HepG2 (cell line): ENCODE results near the gene MYOC. TPM values are rescaled to one million over a fixed set of nuclear protein-coding genes. Genes with fewer than 3 reads are reported as not detected.

ENCODE experiments used
- ATAC-seq: fragments of 200-7000 bp; cut with Tn5 transposase; 3 replicates; pipeline ENCODE4 v1.9.1; 2020; ENCODE audit warnings: mild to moderate bottlenecking, moderate library complexity
- BruUV-seq: library from RNA; stranded (reverse); fragments of 400-500 nt; replicated peaks from 2 replicates; lab custom pipeline; 2021; lab: Mats Ljungman, UMichigan
- CTCF ChIA-PET: fragments of 300-600 bp; formaldehyde crosslinking; extraction: SDS; loops from one replicate; lab custom pipeline; 2021; ENCODE audit warnings: low total read pairs, inconsistent platforms, low intra/inter-chr PET ratio; lab: Yijun Ruan, JAX
- POLR2A ChIA-PET: fragments of 350-600 bp; sonication (Branson Sonifier 250); formaldehyde crosslinking; loops from one replicate; lab custom pipeline; 2020; ENCODE audit warnings: antibody characterized with exemption, inconsistent platforms; lab: Yijun Ruan, JAX
- DNase-seq: peaks from one replicate; pipeline ENCODE4 v3.0.0-alpha.2; 2015; ENCODE audit warnings: low spot score
- FAIRE-seq: peaks from 3 replicates; lab custom pipeline; 2011; peaks lifted over from hg19 to GRCh38; lab: Jason Lieb, UNC
- H2AFZ ChIP-seq: one replicate; pipeline ENCODE4 v1.6.1; 2011; ENCODE audit warnings: low read length, inconsistent platforms
- H3K27ac ChIP-seq: fragments of 300-600 bp; 3 replicates; pipeline ENCODE4 v1.8.0; 2011; ENCODE audit warnings: mixed run types, mild to moderate bottlenecking, mixed read lengths, low read length, inconsistent platforms; ENCODE audit not compliant: insufficient read depth; ENCODE audit errors: extremely low read length
- H3K27me3 ChIP-seq, 2 experiments: fragments of 200-600 bp in 1 of 2; 2 replicates in 1 of 2; 3 replicates in 1 of 2; pipeline versions ENCODE4 v1.6.0 to v1.8.0; 2011; ENCODE audit warnings: low read length in 2 of 2, mild to moderate bottlenecking in 2 of 2, moderate library complexity in 2 of 2, inconsistent platforms in 1 of 2; ENCODE audit not compliant: insufficient read depth in 2 of 2, control insufficient read depth in 1 of 2
- H3K36me3 ChIP-seq, 2 experiments: fragments of 200-600 bp in 1 of 2; replicated peaks in 1 of 2; 2 replicates in 1 of 2; 3 replicates in 1 of 2; pipeline versions ENCODE4 v1.5.1 to v1.8.0; 2011; ENCODE audit warnings: low read length in 2 of 2, inconsistent platforms in 1 of 2; ENCODE audit not compliant: insufficient read depth in 2 of 2, control insufficient read depth in 1 of 2
- H3K4me1 ChIP-seq: 2 replicates; pipeline ENCODE4 v1.5.1; 2012; ENCODE audit warnings: low read length, inconsistent platforms; ENCODE audit not compliant: insufficient read depth
- H3K4me2 ChIP-seq: 2 replicates; pipeline ENCODE4 v1.6.0; 2011; ENCODE audit warnings: low read depth, low read length, inconsistent platforms
- H3K4me3 ChIP-seq, 3 experiments: fragments of 200-600 bp in 1 of 3; sonication (generic), shearing (Covaris generic) in 1 of 3; replicated peaks in 1 of 3; 2 replicates each; pipeline ENCODE4 v1.5.1; 2011 to 2016; ENCODE audit warnings: low read length in 3 of 3, inconsistent platforms in 2 of 3, low read depth in 2 of 3, mild to moderate bottlenecking in 2 of 3, control low read depth in 1 of 3, mixed read lengths in 1 of 3; ENCODE audit not compliant: insufficient read depth in 1 of 3
- H3K79me2 ChIP-seq: one replicate; pipeline ENCODE4 v1.6.1; 2011; ENCODE audit warnings: low read length, inconsistent platforms; ENCODE audit not compliant: insufficient read depth
- H3K9ac ChIP-seq: 2 replicates; pipeline ENCODE4 v1.6.0; 2011; ENCODE audit warnings: mild to moderate bottlenecking, low read depth, low read length, inconsistent platforms; ENCODE audit not compliant: insufficient read depth
- H3K9me3 ChIP-seq: 2 replicates; pipeline ENCODE4 v1.5.1; 2012; ENCODE audit warnings: mild to moderate bottlenecking, low read length
- H4K20me1 ChIP-seq: 2 replicates; pipeline ENCODE4 v1.6.0; 2011; ENCODE audit warnings: inconsistent platforms, mild to moderate bottlenecking, low read length, moderate library complexity; ENCODE audit not compliant: insufficient read depth
- FOXA1 ChIP-seq, 2 experiments: fragments of 450-650 bp in 1 of 2; sonication (generic) in 1 of 2; formaldehyde crosslinking in 1 of 2; IDR thresholded peaks; 2 replicates each; pipeline versions ENCODE4 v1.4.0 to v1.6.1; 2016 to 2020; ENCODE audit warnings: missing genetic modification reagents in 1 of 2
- SKI ChIP-seq: fragments of 450-650 bp; IDR thresholded peaks from one replicate; pipeline ENCODE4 v1.6.1; 2018; ENCODE audit warnings: mild to moderate bottlenecking; ENCODE audit not compliant: partially characterized antibody
- ZNF704 ChIP-seq: sonication (generic); formaldehyde crosslinking; IDR thresholded peaks from 2 replicates; pipeline ENCODE4 v1.8.1; 2023; ENCODE audit warnings: mild to moderate bottlenecking, inconsistent platforms, moderate library complexity, missing genetic modification reagents, borderline replicate concordance
- WGBS: methylation state at CpG from one replicate; pipeline ENCODE4 v1.1.6; 2017; ENCODE audit warnings: low lambda C conversion rate; 5-methylcytosine and 5-hydroxymethylcytosine counted together
- in situ Hi-C: cut with HindIII; loops from 2 replicates; pipeline ENCODE4 v1.10.0; 2017; ENCODE audit warnings: low pct_unique_long_range_greater_than_20kb; ENCODE audit not compliant: extremely low pct_ligation_motif_present
- intact Hi-C: fragments of 100-400 bp; cut with micrococcal nuclease; formaldehyde crosslinking; loops from one replicate; pipeline ENCODE4 v1.10.0; 2022; ENCODE audit not compliant: unreplicated experiment
- polyA plus RNA-seq, 8 experiments: library from polyadenylated mRNA; depleted of rRNA in 3 of 8; stranded (reverse) in 7 of 8; unstranded in 1 of 8; fragments of >200 nt; fragmentation: Illumina TruSeq in 4 of 8; extraction: Trizol in 4 of 8; gene quantifications; 2 replicates each; pipeline versions ENCODE4 v1.2.1 to v1.2.3, GENCODE V29; 2011 to 2016; ENCODE audit warnings: low read depth in 4 of 8, missing spikeins in 1 of 8, mixed read lengths in 1 of 8; ENCODE audit not compliant: insufficient read depth in 1 of 8
- total RNA-seq, 5 experiments: library from RNA; depleted of rRNA; stranded (reverse); fragments of >200 nt; fragmentation: Illumina TruSeq; extraction: Trizol; gene quantifications; 2 replicates each; pipeline ENCODE4 v1.2.3, GENCODE V29; 2016; ENCODE audit warnings: low read depth in 1 of 5
- TF ChIP-seq, protein P1 (sequence below): IDR thresholded peaks from 2 replicates; pipeline ENCODE4 v1.6.1; 2016; ENCODE audit warnings: low read depth, missing genetic modification reagents, missing compliant biosample characterization
- TF ChIP-seq, protein P2 (sequence below): sonication (generic); formaldehyde crosslinking; IDR thresholded peaks from 2 replicates; pipeline ENCODE4 v1.4.0; 2020; ENCODE audit warnings: missing genetic modification reagents, borderline replicate concordance

MYOC gene
- total and polyA plus RNA-seq, 2 of the 13 experiments (the other 11 are each of a cell fraction or from before 2014, with no cell fraction given), result not detected

GRCh38 chr1:171683870-171684269, 31.4 kb upstream of the MYOC start:
- Histone ChIP-seq H3K4me3 (no peak overlapping the region), H3K4me1 (no peaks in the 10 kb centered on the region), H3K27me3 (0 out of 5 replicates have a peak, but pooled peaks cover 0 to 6% of the 10 kb centered on the region in 2 experiments), H3K79me2 (no peaks in the 10 kb centered on the region), H2AFZ (no peak overlapping the region), H3K36me3 (no peaks in the 10 kb centered on the region), H3K9ac (no peak overlapping the region), H3K27ac (no peak overlapping the region), H3K9me3 (no peaks in the 10 kb centered on the region), H4K20me1 (no peaks in the 10 kb centered on the region), H3K4me2 (no peak overlapping the region)
- ChIA-PET POLR2A (no interaction called here), CTCF (no interaction called here)
- TF ChIP-seq, protein P1, sequence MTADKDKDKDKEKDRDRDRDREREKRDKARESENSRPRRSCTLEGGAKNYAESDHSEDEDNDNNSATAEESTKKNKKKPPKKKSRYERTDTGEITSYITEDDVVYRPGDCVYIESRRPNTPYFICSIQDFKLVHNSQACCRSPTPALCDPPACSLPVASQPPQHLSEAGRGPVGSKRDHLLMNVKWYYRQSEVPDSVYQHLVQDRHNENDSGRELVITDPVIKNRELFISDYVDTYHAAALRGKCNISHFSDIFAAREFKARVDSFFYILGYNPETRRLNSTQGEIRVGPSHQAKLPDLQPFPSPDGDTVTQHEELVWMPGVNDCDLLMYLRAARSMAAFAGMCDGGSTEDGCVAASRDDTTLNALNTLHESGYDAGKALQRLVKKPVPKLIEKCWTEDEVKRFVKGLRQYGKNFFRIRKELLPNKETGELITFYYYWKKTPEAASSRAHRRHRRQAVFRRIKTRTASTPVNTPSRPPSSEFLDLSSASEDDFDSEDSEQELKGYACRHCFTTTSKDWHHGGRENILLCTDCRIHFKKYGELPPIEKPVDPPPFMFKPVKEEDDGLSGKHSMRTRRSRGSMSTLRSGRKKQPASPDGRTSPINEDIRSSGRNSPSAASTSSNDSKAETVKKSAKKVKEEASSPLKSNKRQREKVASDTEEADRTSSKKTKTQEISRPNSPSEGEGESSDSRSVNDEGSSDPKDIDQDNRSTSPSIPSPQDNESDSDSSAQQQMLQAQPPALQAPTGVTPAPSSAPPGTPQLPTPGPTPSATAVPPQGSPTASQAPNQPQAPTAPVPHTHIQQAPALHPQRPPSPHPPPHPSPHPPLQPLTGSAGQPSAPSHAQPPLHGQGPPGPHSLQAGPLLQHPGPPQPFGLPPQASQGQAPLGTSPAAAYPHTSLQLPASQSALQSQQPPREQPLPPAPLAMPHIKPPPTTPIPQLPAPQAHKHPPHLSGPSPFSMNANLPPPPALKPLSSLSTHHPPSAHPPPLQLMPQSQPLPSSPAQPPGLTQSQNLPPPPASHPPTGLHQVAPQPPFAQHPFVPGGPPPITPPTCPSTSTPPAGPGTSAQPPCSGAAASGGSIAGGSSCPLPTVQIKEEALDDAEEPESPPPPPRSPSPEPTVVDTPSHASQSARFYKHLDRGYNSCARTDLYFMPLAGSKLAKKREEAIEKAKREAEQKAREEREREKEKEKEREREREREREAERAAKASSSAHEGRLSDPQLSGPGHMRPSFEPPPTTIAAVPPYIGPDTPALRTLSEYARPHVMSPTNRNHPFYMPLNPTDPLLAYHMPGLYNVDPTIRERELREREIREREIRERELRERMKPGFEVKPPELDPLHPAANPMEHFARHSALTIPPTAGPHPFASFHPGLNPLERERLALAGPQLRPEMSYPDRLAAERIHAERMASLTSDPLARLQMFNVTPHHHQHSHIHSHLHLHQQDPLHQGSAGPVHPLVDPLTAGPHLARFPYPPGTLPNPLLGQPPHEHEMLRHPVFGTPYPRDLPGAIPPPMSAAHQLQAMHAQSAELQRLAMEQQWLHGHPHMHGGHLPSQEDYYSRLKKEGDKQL (CRISPR knock-in tag), result no peak
- TF ChIP-seq, protein P2, sequence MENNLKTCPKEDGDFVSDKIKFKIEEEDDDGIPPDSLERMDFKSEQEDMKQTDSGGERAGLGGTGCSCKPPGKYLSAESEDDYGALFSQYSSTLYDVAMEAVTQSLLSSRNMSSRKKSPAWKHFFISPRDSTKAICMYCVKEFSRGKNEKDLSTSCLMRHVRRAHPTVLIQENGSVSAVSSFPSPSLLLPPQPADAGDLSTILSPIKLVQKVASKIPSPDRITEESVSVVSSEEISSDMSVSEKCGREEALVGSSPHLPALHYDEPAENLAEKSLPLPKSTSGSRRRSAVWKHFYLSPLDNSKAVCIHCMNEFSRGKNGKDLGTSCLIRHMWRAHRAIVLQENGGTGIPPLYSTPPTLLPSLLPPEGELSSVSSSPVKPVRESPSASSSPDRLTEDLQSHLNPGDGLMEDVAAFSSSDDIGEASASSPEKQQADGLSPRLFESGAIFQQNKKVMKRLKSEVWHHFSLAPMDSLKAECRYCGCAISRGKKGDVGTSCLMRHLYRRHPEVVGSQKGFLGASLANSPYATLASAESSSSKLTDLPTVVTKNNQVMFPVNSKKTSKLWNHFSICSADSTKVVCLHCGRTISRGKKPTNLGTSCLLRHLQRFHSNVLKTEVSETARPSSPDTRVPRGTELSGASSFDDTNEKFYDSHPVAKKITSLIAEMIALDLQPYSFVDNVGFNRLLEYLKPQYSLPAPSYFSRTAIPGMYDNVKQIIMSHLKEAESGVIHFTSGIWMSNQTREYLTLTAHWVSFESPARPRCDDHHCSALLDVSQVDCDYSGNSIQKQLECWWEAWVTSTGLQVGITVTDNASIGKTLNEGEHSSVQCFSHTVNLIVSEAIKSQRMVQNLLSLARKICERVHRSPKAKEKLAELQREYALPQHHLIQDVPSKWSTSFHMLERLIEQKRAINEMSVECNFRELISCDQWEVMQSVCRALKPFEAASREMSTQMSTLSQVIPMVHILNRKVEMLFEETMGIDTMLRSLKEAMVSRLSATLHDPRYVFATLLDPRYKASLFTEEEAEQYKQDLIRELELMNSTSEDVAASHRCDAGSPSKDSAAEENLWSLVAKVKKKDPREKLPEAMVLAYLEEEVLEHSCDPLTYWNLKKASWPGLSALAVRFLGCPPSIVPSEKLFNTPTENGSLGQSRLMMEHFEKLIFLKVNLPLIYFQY (CRISPR knock-in tag), result no peak
- TF ChIP-seq SKI (no peak), FOXA1 (IDR thresholded peaks at IDR 0.05) (no peak), FOXA1 (CRISPR knock-in tag; IDR thresholded peaks at IDR 0.05) (no peak), ZNF704 (CRISPR knock-in tag) (no peak)
- no peak for FAIRE-seq
- in situ Hi-C loops (no loop called here), intact Hi-C loops (no loop called here)
- 33% methylated on average over 6 of the region's 8 CpGs for WGBS
- ATAC-seq, result no peak
- BruUV-seq, result no TSS peak
- DNase-seq, result no peak
